Measurements from ENCODE around the gene RASAL2.

GRCh38 chr1:178389441-178389840, 295.5 kb downstream of the RASAL2 start:
- TF ChIP-seq CTCF (IDR thresholded peaks at IDR 0.05) (no peak), POLR2A (IDR thresholded peaks at IDR 0.05) (no peak)
